Stimulated activated CD8-positive, alpha-beta memory T cell treated with anti-CD3 and anti-CD28 coated beads, Interleukin-7, amount 100 ng/mL, for 24 hours (primary cell): Measurements from ENCODE around the gene ATP9A.
"Not testable (repeated sequence)": the region's sequence is repeated elsewhere in the genome, so short reads cannot be mapped to it uniquely, and the experiment has no call there.

Experiments
- DNase-seq: peaks from one replicate; pipeline ENCODE4 v3.0.0-alpha.2; 2020; ENCODE audit warnings: low read depth

The ATP9A gene

GRCh38 chr20:51574248-51575033 is 193.7 kb downstream of the ATP9A start:
- no peak for DNase-seq

DNA sequence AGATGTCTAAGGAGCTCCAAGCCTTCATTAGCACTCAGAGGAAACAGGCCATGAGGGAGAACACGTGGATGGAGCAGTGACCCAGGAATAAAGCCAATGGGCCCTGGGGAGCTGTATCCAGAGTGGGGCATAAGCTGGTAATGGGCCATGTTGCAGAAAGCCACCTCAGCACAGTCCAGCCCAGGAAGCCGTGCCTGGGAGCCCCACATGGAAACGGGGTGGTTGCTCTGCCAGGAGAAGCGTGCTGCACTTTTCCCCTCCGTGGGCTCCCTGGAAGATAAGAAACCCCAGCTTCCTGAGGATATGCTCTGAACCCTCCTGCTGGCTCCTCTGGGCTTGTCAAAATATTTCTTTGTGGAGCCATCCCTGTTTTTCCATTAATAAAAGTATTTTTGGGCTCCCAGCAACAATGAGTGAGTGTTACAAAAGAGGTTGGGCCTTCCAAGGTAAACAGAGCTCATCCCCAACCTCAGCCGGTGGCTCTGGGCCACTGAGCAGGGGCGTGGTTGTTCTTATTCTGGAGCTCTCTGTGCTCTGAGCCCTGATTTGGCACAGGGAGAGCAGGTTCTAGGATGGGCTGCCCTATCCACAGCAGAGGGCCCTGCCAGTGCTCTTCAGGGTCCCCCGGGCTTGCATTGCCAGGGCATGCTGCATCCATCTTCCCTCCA is 194.5 kb downstream of the ATP9A start:
- DNase-seq, result no peak

DNA sequence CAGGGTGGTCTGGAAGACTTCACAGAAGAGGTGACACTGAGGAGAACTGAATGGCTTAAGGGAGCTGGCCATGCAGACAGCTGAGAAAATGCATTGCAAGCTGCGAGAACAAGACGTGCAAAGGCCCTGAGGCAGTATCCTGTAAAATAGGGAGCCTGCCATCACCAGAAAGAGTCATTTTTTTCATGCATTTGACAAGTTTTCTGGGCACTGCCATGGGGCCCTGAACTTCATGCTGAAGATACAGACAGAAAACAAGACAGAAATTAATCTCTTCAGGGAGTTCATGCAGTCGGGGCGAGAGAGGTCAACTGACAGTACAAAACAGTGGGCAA is 196.8 kb downstream of the ATP9A start:
- DNase-seq, result no peak

DNA sequence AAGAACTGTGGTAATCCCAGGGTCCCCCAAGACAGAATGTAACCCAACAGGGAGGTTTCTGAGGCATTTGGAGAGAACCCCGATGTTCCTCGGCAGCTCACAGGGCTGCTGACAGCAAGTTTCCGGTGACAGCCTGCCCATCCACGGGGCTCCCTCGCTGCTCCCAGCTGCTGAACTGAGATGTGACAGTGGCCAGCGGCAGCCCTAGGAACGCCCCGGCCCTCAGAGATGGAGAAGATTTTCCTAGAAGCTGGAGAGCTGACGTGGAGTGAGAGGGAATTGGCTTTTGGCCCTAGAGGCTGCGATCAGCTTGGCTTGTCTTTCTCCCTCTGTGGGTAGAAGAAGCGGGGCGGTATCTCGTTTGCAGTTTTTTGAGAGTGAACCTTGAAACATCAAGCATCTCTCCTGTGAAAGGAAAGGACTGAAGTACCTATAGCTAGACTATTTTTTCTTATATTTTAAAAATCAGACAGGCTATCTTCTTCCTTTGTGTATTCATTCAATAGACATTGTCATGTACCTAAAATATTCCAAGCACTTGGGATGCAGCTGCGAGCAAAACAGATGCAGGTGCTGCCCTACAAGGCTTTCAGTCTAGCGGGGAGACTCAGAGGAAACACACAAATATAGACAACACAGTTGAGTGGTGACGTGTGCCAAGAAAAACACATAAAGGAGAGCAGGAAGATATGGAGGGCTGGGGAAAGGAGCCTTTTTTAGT is 197.3 kb downstream of the ATP9A start:
- no peak for DNase-seq

- DNase-seq, result no peak
These were observed 198.1 kb downstream of the ATP9A start for GRCh38 chr20:51569815-51570738.

DNA sequence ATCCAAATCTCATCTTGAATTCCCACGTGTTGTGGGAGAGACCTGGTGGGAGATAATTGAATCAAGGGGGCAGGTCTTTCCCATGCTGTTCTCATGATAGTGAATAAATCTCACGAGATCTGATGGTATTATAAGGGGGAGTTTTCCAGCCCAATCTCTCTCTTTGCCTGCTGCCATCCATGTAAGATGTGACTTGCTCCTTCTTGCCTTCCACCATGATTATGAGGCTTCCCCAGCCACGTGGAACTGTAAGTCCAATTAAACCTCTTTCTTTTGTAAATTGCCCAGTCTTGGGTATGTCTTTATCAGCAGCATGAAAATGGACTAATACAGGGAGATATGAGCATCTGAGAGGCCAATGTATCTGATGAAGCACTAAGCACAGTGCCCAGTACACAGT is 199.7 kb downstream of the ATP9A start:
- not testable (repeated sequence) for DNase-seq

DNA sequence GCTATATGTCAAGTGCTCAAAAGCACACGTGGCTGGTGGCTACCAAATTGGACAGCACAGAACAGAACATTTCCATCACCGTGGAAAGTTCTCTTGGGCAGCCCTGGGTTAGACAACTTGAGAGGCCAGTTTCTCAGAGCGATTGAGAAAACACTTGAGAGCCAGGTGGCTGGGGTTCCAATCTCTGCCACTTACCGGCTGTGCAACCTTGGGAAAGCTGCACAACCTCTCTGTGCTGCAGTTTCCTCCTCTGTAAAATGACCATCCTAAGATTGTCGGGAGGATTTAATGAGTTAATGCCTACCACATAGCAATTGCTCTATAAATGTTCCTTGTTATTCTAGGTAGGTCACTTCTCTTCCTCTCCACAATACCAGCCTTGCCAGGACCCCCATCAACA is 200.6 kb downstream of the ATP9A start:
- no peak for DNase-seq

- no peak for DNase-seq
These were observed 201.6 kb downstream of the ATP9A start for GRCh38 chr20:51566594-51566993.

DNA sequence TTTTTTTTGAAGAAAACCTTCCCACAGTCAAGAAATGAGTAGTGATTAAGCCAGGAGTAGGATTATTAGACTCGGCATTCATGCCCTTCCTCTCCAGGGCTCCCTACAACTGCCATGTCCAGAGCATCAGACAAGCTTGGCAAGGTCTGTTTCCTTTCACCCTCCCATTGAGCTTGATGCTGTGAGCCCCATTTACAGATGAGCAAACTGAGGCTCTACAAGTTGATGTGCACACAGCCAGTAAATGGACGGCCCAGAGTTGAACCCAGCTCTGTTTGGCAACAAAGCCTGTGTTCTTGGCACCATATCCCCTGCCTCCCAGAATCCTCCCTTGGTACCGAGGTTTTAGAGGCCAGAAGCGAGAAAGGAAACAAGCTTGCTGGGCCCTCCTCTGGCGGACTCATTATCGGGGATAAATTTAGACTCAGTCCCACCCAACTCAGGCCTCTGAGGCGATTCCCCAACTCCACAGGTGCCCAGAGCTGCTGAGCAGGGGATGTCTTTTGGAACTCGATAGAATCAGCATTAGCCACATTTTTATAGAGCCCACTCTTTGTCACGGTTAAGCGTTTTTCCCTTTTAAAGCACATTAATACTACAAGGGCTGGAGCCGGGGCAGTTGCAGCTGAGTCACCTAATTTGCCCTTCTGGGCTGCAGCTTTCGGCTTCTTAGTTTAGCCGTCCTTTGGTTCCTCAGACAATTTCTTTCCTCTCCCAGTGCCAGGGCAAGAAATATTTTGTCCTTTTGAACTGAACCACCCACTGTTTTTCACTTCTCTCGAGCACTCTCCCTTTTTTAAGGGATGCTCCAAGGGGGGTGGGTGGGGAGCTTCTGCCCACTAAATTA is 202.7 kb downstream of the ATP9A start:
- DNase-seq, result no peak

- DNase-seq, result no peak
These were observed 204.5 kb downstream of the ATP9A start for GRCh38 chr20:51563486-51564332.

- no peak for DNase-seq
These were observed 205.1 kb downstream of the ATP9A start for GRCh38 chr20:51563174-51563485.

DNA sequence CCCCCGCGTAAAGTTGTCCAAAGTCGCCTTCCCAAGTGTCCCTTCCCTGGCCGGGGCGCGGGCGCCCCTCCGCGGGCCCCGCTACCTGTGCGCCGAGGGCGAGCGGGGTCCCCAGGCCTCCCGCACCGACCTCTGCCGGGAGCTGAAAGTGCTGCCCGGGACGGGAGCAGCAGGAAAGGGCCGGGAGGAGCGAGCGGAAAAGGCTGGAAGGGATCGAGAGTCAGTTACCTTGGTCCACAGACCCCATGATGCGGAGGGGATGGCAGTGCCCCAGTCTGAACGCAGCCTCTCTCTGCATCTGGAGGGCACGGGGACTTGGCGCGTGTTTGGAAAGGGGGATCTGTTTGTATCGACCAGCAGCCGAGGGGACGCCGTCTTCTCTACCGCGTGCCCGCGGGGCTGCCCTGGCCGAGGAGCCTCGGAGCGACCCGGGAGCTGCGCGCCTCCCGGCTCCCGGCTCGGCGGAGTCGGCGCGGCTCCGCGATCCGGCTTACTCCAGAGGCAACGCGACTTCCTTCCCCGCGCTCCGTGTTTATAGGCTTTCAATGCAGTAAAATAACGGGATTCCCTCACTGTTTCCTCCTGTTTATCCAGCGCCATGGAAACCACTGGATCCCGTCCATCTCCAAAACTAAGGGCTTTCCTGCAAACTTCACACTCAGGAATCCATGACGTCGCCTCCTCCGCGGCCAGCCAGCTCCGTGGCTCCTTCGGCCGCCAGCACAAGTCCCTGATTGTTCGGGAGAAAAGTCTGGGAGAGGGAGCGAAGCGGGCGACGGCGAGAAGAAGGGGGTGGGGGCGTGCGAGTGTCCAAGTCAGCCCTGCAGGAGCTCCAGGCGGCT is 205.6 kb downstream of the ATP9A start:
- no peak for DNase-seq

DNA sequence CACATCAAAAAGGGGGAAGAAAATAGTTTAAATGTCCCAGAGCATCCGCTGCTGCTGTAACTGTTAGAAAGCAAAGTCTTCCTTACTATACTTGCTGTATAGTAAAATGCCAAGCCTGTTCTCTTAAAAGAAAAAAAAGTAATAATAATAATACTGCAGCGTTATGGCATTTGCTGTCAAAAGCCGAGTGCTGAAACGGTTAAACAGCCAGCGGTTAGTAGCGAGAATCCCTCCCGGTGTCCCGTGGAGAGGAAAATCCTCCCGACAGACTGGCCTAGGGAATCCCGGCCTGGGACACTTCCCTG is 206.2 kb downstream of the ATP9A start:
- DNase-seq, result no peak

DNA sequence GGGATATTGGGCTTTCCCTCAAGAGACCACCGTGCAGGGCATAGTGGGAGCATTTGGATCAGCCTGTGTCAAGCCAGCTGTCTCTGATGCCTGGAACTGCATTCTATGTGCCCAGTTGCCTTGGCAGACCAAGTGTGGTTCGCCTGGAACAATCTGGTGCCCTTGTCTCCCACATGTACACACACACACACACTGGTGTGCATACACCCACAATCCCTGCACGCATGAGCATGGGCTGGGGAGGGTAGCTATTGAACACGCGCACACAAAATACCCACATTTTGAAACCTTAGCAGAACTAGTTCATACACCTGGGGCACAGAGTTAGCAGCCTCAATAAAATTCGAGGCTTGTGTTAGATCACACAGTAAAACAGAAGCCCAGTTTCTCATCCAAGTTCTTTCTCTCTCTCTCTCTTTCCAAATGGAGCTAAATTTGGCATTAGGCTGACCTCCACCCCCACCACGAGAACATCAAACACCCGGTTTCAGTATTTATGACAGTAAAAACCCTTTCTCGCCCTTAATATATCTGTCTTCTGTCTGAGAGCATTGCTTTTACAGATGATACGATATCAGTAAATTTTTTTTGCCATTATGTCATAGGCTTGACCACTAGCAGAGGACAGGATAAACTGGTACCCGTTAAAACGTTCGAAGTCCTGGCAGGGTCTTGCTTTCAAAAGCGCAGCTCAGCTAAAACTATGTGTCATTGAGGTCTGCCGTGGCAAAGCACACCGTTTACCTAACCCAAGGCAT is 207.5 kb downstream of the ATP9A start:
- no peak for DNase-seq

- DNase-seq, result no peak
These were observed 208.1 kb downstream of the ATP9A start for GRCh38 chr20:51560042-51560441.

DNA sequence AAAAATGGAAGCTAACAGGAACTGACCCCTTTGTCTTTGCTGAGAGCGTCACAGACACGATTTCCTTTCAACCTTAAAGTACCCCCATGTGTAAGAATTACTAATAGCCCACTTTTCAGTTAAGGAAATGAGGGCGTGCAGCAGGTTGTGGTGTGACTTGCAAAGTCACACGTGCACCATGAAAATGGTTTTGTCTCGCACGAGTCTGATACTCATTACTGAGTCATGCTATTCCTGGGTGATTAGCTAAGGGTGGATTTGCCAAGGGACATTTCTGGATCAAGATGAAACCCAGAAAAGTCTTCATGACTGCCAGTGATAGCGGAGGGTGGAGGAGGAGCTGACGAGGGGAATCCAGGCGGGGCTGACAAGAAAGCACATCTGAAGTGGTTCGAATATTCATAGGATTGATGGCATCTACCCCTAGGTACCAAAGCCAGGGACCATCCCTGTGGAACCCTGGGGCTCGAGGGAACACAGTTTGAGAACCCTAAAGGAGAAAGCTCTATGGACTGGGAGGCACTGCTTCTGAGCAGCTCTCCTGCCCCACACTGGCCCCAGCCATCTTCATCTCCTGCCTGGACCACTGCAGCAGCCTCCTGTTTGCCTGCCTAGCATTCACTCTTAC is 213.5 kb downstream of the ATP9A start:
- DNase-seq, result no peak

DNA sequence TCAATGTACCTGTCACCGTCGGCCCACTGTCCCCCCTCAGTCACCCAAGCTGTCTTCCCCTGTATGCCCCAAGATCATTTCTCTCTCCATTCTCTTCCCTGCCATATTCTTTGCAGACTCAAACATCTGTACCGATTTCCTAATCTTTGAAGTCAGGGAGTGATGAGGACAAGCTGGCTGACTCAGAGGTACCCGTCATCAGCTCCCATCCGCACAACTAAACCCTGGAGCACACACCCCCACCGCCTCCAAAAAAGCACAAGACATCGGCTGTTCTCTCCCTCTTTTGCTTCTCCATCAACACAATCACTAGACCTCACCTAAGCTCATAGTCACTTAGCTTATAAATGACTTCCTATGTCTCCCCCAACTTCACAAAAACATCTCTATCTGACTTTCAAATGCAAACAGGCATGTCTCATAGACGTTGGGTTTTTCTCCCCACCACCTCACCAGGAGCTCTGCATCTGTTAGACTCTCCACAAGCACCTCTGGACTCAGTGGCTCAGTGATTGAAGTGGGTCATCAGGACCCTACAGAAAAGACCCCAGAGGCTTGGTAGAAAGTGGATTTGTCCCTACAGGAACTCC is 214.2 kb downstream of the ATP9A start:
- no peak for DNase-seq

GRCh38 chr20:51551186-51551585 is 217.0 kb downstream of the ATP9A start:
- no peak for DNase-seq
